Mesodermal cell (in vitro differentiated cells): ENCODE measurements around the gene FAM131C.
"Not testable (repeated sequence)": the region's sequence is repeated elsewhere in the genome, so short reads cannot be mapped to it uniquely, and the experiment has no call there.

Source experiments
- H3K27ac ChIP-seq: 2 replicates; pipeline ENCODE4 v1.7.0; 2013; ENCODE audit warnings: mild to moderate bottlenecking, low read depth, low read length, moderate library complexity; ENCODE audit not compliant: severe bottlenecking
- H3K36me3 ChIP-seq: 2 replicates; pipeline ENCODE4 v1.7.1; 2013; ENCODE audit warnings: mild to moderate bottlenecking, low read length, moderate library complexity; ENCODE audit not compliant: control insufficient read depth, insufficient read depth
- H3K4me1 ChIP-seq: one replicate; pipeline ENCODE4 v1.7.1; 2013; ENCODE audit warnings: mild to moderate bottlenecking, low read length; ENCODE audit not compliant: insufficient read depth, control insufficient read depth, poor library complexity, severe bottlenecking
- H3K4me3 ChIP-seq: 2 replicates; pipeline ENCODE4 v1.7.0; 2013; ENCODE audit warnings: low read length, control low read depth, mild to moderate bottlenecking; ENCODE audit not compliant: insufficient read depth, poor library complexity, severe bottlenecking; ENCODE audit errors: extremely low read depth
- H3K9me3 ChIP-seq: 2 replicates; pipeline ENCODE4 v1.7.1; 2013; ENCODE audit warnings: mild to moderate bottlenecking, low read length, moderate library complexity; ENCODE audit not compliant: control insufficient read depth
- WGBS, 2 experiments: methylation state at CpG; one replicate each; pipeline ENCODE4 v1.1.5; 2013; ENCODE audit warnings: missing lambda C conversion rate in 2 of 2; ENCODE audit not compliant: insufficient coverage in 2 of 2; 5-methylcytosine and 5-hydroxymethylcytosine counted together

Gene FAM131C

GRCh38 chr1:16032388-16033102 is 40.9 kb downstream of the FAM131C start:
- no peak overlapping the region for H3K27ac ChIP-seq
- H3K4me1 ChIP-seq = no peaks in the 10 kb centered on the region
- no peaks in the 10 kb centered on the region for H3K36me3 ChIP-seq
- no peaks in the 10 kb centered on the region for H3K9me3 ChIP-seq
- no peak overlapping the region for H3K4me3 ChIP-seq
- 48 to 73% methylated on average over 8 to 11 of the region's 18 CpGs for WGBS, 2 experiments

GRCh38 chr1:16031551-16031950 is 41.9 kb downstream of the FAM131C start:
- Histone ChIP-seq H3K4me1 (peaks cover 5% of the 10 kb centered on the region), H3K9me3 (no peaks in the 10 kb centered on the region), H3K4me3 (no peak overlapping the region), H3K27ac (no peak overlapping the region), H3K36me3 (no peaks in the 10 kb centered on the region)
- 83% methylated on average over 3 to 4 of the region's 8 CpGs for WGBS, 2 experiments

GRCh38 chr1:16029288-16029687 is 44.2 kb downstream of the FAM131C start:
- WGBS, 2 experiments = no CpG with 5 or more reads among the region's 1 CpG
- Histone ChIP-seq H3K9me3 (no peaks in the 10 kb centered on the region), H3K4me3 (no peak overlapping the region), H3K36me3 (no peaks in the 10 kb centered on the region), H3K4me1 (peaks cover 5% of the 10 kb centered on the region), H3K27ac (no peak overlapping the region)

GRCh38 chr1:16029003-16029268 is 44.5 kb downstream of the FAM131C start:
- not testable (repeated sequence) for H3K27ac ChIP-seq, H3K4me1 ChIP-seq, H3K9me3 ChIP-seq, H3K4me3 ChIP-seq, H3K36me3 ChIP-seq
- 96 to 100% methylated on average over 2 to 3 of the region's 13 CpGs for WGBS, 2 experiments

GRCh38 chr1:16028237-16029002 is 45.0 kb downstream of the FAM131C start:
- Histone ChIP-seq H3K27ac (no peak overlapping the region), H3K9me3 (no peaks in the 10 kb centered on the region), H3K36me3 (no peaks in the 10 kb centered on the region), H3K4me3 (no peak overlapping the region), H3K4me1 (peaks cover 5% of the 10 kb centered on the region)
- WGBS, 2 experiments = 82 to 88% methylated on average over 11 to 13 of the region's 19 CpGs

- Histone ChIP-seq H3K27ac (no peak overlapping the region), H3K36me3 (no peaks in the 10 kb centered on the region), H3K4me1 (peaks cover 5% of the 10 kb centered on the region), H3K4me3 (peak overlapping the region; percentile 16), H3K9me3 (no peaks in the 10 kb centered on the region)
- WGBS, 2 experiments = 11 to 13% methylated on average over 3 to 20 of the region's 33 CpGs
These were observed 46.5 kb downstream of the FAM131C start for GRCh38 chr1:16026723-16027484.

GRCh38 chr1:16026302-16026701 is 47.1 kb downstream of the FAM131C start:
- not testable (repeated sequence) for H3K4me3 ChIP-seq, H3K9me3 ChIP-seq, H3K36me3 ChIP-seq, H3K4me1 ChIP-seq, H3K27ac ChIP-seq
- 6% methylated on average over 2 of the region's 10 CpGs; no CpG with 5 or more reads in 1 of the 2 experiments for WGBS, 2 experiments

GRCh38 chr1:16023050-16023653 is 50.3 kb downstream of the FAM131C start:
- Histone ChIP-seq H3K9me3 (no peaks in the 10 kb centered on the region), H3K36me3 (no peaks in the 10 kb centered on the region), H3K27ac (no peak overlapping the region), H3K4me1 (peaks cover 32% of the 10 kb centered on the region), H3K4me3 (no peak overlapping the region)
- WGBS, 2 experiments = 71 to 93% methylated on average over 7 of the region's 7 CpGs

GRCh38 chr1:16022393-16022792 is 51.1 kb downstream of the FAM131C start:
- 84 to 90% methylated on average over 2 to 5 of the region's 11 CpGs for WGBS, 2 experiments
- no peaks in the 10 kb centered on the region for H3K9me3 ChIP-seq
- H3K4me3 ChIP-seq = no peak overlapping the region
- H3K27ac ChIP-seq = no peak overlapping the region
- H3K4me1 ChIP-seq = peaks cover 39% of the 10 kb centered on the region
- no peaks in the 10 kb centered on the region for H3K36me3 ChIP-seq

- peaks cover 41% of the 10 kb centered on the region for H3K4me1 ChIP-seq
- H3K27ac ChIP-seq = no peak within 1 kb of the TSS
- WGBS, 2 experiments = 89 to 90% methylated on average over 2 to 4 of the region's 6 CpGs
- H3K9me3 ChIP-seq = no peaks in the 10 kb centered on the region
- H3K4me3 ChIP-seq = no peak within 1 kb of the TSS
- H3K36me3 ChIP-seq = no peaks in the 10 kb centered on the region
These were observed 51.8 kb downstream of the FAM131C start, which contains the start of gene CLCNKA for GRCh38 chr1:16021681-16022080. Gene CLCNKA, plus strand, starts transcription at chr1:16022036. Its CDS starts 584 bp downstream, at chr1:16022620.
